GM18520 (cell line): ENCODE data around the gene AFDN.

Source experiments
- ATAC-seq: cut with Tn5 transposase; IDR thresholded peaks from one replicate; pipeline ENCODE4 v1.9.1; 2021; ENCODE audit not compliant: unreplicated experiment

Gene AFDN

DNA sequence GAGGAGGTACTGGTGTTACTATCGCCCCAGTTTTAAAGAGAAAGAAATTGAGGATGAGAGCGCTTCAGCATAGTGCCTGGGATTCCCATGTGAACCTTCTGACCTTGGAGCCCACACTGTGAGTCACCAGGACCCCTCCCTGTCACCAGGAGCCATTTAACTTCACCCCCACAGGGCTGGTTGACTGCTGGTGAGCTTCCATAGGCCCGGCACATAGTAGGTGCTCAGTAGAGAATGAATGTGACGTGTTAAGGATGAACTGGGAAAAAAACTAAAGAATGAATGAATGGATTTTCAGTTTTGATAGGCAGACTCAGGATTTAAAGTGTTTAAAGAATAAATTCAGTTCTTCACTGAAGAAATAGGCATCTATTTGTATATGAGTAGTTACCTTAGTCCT is 117.4 kb downstream of the AFDN start:
- ATAC-seq: no peak

DNA sequence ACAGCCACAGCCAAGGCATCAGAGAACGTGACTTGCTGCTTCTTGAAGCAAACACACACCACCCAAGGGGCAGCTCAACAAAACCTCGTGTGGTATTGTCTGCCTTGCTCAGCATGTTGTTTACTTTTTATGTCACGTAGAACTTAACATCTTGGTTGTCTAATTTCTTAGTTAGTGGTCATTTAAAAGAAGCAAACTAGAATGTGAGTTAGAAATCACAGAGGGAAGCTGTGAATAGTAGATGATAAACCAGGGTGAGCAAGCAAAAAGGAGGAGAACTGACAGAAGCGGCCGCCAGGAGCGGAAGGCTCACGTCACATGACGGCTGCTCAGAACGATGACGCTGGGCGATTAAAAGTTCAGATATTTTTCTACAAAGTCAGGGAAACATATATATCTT is 119.3 kb downstream of the AFDN start:
- no peak for ATAC-seq

DNA sequence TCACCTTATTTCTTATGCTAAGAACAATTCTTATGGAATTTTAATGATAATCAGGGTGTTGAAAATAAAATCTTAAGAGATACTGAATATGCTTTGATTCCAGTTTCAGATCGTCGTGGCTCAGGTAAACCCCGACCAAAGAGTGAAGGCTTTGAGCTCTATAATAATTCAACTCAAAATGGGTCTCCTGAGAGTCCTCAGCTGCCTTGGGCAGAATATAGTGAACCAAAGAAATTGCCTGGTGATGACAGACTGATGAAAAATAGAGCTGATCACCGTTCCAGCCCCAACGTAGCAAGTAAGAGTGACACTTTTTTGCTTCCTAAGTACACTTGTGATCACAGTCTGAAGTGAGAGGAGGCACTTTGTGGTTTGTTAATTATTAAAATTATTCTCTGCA is 119.9 kb downstream of the AFDN start:
- ATAC-seq: no peak

DNA sequence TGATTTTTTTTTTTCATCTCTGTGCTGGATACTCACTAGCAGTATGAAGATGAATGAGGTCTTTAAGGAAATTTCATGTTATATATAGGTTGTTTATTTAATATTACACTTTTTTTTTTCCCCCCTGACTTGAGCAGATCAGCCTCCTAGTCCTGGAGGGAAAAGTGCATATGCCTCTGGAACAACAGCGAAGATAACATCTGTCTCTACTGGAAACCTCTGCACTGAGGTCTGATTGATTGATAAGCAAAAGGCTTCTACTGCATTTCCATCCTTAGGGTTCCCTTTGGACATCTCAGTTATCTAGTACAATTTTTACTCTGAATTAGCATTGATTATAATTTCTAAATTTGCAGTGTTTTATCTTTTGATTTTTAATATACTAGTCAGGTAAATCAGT is 121.0 kb downstream of the AFDN start:
- no peak for ATAC-seq

DNA sequence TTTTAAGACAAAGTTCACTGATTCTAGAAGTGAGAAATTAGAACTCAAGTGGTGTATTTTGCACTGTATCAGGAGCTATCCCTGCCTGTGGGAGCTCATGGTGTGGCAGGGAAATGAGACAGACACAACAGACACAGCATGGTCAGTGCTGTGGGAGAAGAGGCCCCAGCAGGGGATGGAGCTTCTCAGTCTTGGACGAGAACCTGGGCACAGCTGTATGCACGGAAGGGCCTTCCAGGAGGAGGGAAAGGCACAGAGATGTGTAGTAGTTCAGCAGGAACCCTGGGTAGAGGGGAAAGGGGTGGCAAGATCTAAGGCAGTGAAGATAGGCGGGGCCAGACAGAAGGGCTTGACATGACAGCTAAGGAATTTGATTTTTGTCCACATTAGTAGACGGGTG is 122.0 kb downstream of the AFDN start:
- ATAC-seq: no peak

DNA sequence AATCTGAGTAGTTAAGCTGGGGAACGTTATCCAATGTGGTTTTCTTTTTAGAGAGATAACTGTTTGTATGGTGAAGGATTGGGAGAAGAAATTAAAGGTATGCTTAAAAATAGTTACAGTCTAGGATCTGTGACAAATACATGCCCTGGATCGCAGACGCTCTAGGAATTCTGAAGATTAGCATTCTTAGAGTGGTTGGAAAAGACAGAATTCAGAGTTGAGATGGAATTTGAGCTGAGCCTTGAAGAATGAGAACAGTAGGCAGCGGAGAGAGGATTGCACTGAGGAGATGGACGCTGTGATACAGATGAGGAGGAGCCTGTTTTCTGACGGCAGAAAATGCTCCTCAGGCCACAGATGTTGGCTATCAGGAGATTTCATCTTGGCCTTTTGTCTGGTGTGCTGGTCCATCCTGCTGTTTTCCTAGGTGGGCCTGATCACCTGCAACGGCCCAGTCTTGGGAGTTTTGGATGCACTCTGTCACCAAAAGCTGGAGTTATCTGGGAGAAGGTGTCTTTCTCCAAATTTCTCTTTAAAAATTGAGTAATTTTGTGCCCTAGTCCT is 122.5 kb downstream of the AFDN start:
- ATAC-seq: no peak

DNA sequence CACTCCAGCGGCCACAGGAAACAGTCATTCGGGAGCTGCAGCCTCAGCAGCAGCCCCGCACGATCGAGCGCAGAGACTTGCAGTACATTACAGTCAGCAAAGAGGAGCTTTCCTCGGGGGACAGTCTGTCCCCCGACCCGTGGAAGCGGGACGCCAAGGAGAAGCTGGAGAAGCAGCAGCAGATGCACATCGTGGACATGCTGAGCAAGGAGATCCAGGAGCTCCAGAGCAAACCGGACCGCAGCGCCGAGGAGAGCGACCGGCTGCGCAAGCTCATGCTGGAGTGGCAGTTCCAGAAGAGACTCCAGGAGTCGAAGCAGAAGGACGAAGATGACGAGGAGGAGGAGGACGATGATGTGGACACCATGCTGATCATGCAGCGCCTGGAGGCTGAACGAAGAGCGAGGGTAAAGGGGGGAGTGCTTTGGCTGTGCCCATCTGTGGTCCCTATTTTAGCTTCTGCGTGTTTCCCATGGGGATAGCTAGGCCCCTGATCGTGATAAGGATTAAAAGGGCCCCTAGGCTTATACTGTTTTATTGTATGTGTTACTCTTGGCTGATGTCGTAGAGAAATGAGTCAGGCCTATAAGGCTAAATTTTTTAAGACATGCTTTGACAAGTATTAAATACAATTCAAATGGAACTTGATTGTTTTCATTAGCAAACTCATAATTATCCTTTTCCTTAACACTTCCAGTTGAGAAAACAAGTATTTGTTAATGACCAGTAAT is 125.2 kb downstream of the AFDN start:
- no peak for ATAC-seq

DNA sequence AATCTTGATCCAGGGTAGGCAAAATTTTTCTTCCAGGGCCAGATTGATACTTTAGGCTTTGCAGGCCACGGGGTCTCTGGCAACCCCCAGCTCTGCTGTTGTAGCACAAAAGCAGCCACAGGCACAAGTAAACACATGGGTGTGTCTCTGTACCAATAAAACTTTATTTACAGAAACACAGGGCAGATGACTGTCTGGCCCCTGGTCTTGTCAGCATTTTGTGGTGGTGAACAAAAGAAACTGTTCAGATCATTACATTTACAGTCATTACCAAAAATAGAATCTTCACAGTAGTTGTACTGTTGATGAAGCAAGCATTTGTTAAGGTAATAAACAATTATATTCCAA is 125.8 kb downstream of the AFDN start:
- no peak for ATAC-seq

DNA sequence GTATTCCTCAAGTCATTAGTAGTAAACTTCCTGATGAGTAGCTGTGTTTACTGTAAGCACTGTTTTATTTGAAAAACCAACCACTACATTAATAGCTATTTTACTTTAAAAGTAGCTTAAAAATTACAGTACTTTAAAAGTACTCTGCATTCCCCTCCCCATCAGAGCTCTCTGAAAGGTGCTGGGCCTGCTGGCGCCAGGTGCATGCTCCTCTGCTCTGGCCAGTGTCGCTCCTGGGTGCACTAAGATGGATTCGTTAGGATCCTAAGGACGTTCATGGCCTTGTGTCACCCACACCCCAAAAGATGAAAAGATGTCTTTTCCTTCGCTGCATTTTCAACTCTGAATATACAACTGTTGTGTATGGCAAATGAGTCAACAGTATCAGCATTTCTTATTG is 126.8 kb downstream of the AFDN start:
- no peak for ATAC-seq

DNA sequence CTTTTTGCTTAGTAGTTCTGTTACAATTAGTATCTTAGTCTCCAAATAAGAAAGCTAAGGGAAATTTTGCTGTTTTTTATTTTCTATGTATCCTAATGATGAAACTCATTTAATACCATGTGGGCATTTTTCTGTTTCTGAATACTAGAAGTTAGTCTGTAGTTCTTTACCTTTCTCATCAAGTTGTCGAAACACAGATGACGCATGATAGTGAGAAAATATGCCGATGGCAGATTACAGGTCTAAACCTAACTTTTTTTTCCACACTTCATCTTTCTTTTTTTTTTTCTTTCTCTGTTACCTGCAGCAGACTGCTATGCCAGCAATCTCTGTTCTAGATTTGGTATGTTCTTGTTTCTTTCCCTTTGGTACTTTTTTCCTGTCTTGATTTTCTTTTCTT is 127.4 kb downstream of the AFDN start:
- ATAC-seq: no peak

DNA sequence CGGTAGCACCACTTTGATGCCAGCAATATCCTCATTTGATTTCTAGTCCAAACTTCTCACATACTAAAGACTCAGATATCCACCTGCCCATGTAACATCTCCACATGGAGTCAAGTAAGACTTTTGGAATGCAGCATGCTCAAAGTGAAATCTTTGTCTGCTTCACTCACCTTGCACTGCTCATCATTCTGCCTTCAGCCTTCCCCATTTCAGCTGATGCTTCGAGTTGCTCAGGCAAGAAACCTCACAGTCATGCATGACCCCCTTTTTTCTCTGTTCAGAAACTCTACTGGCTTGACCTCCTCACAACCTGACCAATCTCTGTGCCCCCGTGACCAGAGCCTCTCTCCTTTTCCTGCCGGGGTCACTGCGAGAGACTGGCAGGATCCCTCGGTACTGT is 129.8 kb downstream of the AFDN start:
- ATAC-seq: no peak

DNA sequence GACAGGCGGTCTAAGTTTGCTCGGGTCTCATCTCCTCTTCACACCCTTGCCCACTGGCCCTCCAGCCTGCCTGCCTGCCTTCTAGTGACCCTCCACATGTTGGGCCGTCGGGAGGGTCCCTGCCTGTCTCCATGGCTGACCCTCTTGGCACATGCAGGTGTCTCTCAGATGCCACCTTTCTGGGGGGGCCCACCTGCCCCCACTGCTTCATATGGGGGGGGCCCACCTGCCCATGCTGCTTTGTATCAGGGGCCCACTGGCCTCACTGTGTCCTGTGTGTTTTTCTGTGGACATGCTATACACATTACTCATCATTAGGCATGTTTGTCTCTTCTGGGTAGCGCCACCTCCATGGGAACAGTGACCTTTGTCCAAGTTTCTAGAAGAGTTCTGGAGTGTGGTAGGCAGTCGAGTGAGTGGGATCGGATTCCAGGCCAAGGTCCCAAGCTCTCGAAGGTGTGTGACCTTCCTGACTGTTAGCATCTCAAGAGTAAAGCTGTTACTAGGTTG is 130.3 kb downstream of the AFDN start:
- no peak for ATAC-seq

DNA sequence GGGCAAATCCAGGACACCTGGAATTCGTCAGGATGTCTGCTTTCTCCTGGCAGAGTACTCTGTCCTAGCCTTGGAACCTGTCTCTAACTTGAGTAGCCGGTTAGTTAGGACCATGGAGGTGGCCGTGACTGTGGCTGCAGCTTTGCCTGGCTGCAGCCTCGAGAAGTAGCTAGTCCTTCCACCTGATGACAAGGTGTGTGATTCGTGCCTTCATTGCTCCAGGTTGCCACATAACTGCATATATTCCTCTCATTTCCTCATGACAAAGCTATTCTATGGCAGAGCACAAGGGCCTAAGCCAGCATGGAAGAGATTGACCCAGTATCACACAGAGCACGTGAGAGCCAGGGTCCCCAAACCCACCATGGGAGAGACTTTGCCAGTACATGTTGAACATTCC is 130.9 kb downstream of the AFDN start:
- ATAC-seq: no peak

DNA sequence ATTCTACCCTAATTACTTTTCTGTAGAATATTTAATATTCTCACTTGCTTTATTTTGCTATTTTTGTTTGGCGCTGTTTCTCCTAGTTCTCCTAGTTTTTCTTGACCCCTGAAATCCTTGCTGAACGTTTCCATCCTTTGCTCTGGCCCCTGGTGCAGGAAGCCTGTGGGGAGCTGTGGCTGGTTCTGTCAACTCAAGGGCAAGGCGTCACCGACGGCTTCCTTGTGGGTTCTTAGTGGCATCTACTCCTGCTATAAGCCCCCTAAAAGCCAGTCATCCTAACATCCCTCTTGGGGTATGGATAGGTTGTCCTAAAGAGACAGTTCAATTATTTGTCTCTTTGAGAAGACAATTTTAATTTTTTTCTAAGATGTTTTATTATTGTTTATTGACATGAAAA is 133.9 kb downstream of the AFDN start:
- no peak for ATAC-seq

DNA sequence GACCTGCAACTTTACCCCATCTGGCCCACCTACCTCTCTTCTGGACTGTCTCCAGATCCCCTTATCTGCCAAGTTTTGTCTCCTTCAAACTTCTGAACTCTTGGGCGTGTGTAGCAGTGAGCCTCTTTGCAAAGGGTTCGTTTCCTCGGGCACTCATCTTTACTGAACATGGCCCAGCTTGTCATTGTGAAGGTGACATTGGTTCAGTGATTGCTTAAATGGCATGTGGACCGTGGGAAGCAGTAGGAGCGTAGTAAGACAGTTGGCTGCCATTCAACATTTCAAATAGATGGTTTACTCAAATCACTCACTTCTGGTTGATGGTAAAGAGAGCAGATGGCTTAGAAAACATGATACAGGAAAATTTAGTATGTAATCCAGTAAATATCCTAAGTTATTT is 136.0 kb downstream of the AFDN start:
- no peak for ATAC-seq

DNA sequence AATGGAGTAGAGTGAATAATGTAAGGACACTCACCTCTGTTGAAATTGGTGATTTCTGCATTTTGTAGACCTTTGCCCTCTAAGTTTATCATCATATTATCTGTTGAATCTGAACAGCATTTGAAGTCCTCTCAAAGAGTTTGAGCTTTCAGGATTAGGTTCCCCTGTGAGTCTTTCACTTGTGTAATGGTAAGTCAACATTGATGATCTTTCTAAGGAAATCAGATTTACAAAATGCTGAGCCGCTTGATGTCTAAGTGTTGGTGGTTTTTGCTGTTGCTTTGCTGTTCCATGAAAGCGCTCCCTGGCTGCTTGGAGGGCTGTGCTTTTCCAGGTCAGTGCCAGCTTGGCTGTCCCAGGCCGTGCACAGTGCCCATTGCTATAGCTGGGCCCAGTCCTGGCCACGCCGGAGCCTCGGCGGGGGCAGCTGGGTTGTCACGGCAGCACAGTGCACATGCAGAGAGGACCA is 136.9 kb downstream of the AFDN start:
- ATAC-seq: no peak

DNA sequence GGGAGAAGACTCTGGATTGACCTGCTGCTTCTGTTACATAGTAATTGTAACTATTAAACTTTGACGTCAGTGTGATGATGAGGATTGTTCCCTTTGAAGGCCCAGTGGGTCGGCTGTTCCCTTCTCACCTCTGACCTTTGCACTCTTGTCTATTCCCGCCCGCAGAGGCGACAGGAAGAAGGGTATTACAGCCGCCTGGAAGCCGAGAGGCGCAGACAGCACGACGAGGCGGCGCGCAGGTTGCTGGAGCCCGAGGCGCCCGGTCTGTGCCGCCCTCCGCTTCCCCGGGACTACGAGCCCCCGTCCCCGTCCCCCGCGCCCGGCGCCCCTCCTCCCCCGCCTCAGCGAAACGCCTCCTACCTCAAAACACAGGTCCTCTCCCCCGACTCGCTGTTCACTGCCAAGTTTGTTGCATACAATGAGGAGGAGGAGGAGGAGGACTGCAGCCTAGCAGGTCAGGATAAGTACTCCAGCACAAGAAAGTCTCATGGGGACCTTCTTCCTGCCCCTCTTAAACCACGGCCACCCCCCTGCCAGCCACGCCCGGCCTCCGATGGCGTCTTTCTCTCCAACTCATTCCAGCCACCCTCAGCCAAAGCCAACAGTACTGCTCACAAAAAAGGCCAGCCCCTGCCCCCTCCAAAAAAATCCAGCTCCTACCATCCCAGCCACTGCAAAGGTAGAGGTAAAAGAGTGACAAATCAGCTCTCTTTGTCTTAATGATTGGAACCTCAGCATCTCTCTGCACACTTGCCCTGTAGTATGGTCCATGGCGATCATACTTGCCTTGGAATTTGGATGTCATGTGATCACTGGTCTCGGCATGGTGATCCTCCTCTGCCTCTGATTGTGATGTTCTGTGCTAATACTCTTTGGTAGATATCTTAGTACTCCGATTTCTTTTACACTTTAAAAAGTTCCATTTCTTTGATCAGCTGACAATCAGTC is 139.2 kb downstream of the AFDN start:
- no peak for ATAC-seq

DNA sequence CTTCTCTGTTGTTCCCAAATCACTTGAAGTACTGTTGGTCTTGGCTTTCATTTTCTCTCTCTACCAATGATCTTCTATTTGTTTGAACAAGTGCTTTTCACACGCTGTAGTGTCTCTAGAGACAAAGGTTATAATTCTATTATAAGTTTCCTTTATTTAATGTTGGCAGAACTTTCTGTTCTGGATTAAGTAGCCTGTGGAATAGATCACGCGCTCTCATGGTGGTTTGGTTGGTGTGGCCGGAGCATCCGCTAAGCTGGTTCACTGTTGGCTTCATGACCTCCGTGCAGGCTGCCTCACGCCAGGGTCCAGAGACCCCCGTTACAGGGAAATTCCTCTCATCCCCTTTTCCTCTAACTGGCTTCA is 139.8 kb downstream of the AFDN start:
- no peak for ATAC-seq

DNA sequence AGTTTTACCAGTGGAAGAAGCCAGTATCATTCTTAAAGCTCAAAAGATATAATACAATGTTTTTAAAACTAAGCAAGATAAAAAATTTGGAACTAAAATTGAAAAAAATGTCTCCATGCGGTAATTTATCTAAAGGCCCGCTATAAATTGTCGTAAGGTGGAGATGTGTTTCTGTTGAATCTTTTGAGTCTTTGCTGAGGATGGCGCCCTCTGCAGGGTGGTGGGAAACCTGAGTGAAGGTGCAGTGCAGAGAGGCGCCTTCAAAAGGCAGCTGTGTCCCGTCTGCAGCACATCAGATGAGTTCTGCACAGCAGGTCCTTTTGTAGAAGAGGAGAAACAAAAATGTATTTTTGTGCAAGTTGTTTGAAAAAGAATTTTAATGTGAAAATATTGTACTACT is 141.4 kb downstream of the AFDN start:
- ATAC-seq: no peak

DNA sequence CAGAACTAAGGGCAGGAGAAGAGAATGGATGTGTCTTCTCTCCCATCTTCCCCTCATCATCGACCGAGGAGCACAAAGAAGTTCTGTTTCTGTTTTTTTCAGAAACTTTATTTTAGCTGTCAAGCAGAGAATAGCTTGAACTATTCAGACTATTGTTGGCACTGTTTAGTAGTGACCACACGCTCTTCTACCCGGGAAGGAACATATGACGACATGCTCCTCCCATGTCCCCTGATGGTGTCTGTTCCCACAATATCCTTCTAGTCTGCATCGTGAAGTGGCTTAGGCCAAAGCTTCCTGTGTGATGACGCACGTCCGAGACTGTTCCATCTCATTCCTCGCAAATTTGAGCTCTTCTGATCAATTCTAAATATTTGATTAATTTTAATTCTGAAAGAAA is 143.5 kb downstream of the AFDN start:
- no peak for ATAC-seq

DNA sequence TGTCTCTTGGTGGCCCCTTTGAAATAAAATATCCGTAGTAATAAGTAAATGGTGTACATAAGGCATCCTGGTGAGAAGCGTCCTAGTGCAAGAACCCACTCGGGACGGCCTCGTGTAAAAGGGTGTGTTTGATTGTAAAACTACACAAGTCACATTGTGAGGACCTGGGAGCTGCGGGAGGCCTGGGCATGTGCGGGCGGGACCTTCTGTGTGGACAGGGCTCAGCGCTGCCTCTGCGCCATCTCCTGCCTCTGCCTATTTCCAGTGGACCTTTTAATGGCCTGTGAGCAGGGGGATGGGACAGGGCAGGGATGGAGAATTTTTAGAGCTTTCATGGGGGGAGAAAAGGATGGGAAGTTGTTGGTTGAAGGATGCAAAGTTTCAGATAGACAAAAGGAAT is 145.5 kb downstream of the AFDN start:
- ATAC-seq: no peak
